ENCODE measurements around the gene CCDC88A.

GRCh38 chr2:55422876-55423665, 3.4 kb upstream of the CCDC88A start:
- TF ChIP-seq POLR2A (IDR thresholded peaks at IDR 0.05) (no peak), POLR2AphosphoS5 (IDR thresholded peaks at IDR 0.05) (no peak)
- TF ChIP-seq, protein P1, sequence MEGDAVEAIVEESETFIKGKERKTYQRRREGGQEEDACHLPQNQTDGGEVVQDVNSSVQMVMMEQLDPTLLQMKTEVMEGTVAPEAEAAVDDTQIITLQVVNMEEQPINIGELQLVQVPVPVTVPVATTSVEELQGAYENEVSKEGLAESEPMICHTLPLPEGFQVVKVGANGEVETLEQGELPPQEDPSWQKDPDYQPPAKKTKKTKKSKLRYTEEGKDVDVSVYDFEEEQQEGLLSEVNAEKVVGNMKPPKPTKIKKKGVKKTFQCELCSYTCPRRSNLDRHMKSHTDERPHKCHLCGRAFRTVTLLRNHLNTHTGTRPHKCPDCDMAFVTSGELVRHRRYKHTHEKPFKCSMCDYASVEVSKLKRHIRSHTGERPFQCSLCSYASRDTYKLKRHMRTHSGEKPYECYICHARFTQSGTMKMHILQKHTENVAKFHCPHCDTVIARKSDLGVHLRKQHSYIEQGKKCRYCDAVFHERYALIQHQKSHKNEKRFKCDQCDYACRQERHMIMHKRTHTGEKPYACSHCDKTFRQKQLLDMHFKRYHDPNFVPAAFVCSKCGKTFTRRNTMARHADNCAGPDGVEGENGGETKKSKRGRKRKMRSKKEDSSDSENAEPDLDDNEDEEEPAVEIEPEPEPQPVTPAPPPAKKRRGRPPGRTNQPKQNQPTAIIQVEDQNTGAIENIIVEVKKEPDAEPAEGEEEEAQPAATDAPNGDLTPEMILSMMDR (IDR thresholded peaks at IDR 0.05) = no peak
